HEK293 (cell line): ENCODE data around the gene TRNAU1AP.
A peak's percentile ranks its signal among the peaks of the same experiment; 100 is the strongest.

ENCODE experiments used
- BCL11A ChIP-seq: fragments of 450-650 bp; formaldehyde crosslinking; IDR thresholded peaks from 2 replicates; pipeline ENCODE4 v1.5.1; 2016; ENCODE audit warnings: low read depth, missing biosample characterization, missing genetic modification characterization
- GLI2 ChIP-seq: fragments of 450-650 bp; formaldehyde crosslinking; IDR thresholded peaks from 2 replicates; pipeline ENCODE4; 2017; ENCODE audit warnings: missing biosample characterization, missing genetic modification characterization, low read depth, borderline replicate concordance
- KLF1 ChIP-seq: fragments of 450-650 bp; formaldehyde crosslinking; IDR thresholded peaks from 2 replicates; pipeline ENCODE4 v1.5.1; 2016; ENCODE audit warnings: missing biosample characterization, missing genetic modification characterization
- KLF17 ChIP-seq: fragments of 450-650 bp; formaldehyde crosslinking; IDR thresholded peaks from 2 replicates; pipeline ENCODE4 v1.5.1; 2016; ENCODE audit warnings: missing biosample characterization, missing genetic modification characterization
- MZF1 ChIP-seq: fragments of 450-650 bp; formaldehyde crosslinking; IDR thresholded peaks from 2 replicates; pipeline ENCODE4 v1.5.1; 2017; ENCODE audit warnings: missing biosample characterization, missing genetic modification characterization, borderline replicate concordance
- PRDM1 ChIP-seq: fragments of 450-650 bp; formaldehyde crosslinking; IDR thresholded peaks from 2 replicates; pipeline ENCODE4; 2016; ENCODE audit warnings: missing biosample characterization, missing genetic modification characterization
- SALL2 ChIP-seq: fragments of 450-650 bp; formaldehyde crosslinking; IDR thresholded peaks from 2 replicates; pipeline ENCODE4 v1.5.0; 2017; ENCODE audit warnings: missing biosample characterization, mild to moderate bottlenecking, missing genetic modification characterization, borderline replicate concordance
- SCRT2 ChIP-seq: fragments of 450-650 bp; formaldehyde crosslinking; IDR thresholded peaks from 2 replicates; pipeline ENCODE4 v1.5.1; 2016; ENCODE audit warnings: missing biosample characterization, missing genetic modification characterization
- WT1 ChIP-seq: fragments of 450-650 bp; formaldehyde crosslinking; IDR thresholded peaks from 2 replicates; pipeline ENCODE4 v1.5.1; 2016; ENCODE audit warnings: missing biosample characterization, missing genetic modification characterization
- ZBTB20 ChIP-seq: fragments of 450-650 bp; formaldehyde crosslinking; IDR thresholded peaks from 2 replicates; pipeline ENCODE4 v1.5.1; 2016; ENCODE audit warnings: missing biosample characterization, missing genetic modification characterization
- ZBTB26 ChIP-seq: fragments of 450-650 bp; formaldehyde crosslinking; optimal IDR thresholded peaks from 2 replicates; pipeline ENCODE3; 2016; ENCODE audit warnings: missing biosample characterization, mild to moderate bottlenecking, missing genetic modification characterization
- ZNF121 ChIP-seq: fragments of 450-650 bp; formaldehyde crosslinking; IDR thresholded peaks from 2 replicates; pipeline ENCODE4 v1.5.1; 2016; ENCODE audit warnings: missing biosample characterization, missing genetic modification characterization
- ZNF157 ChIP-seq: fragments of 450-650 bp; formaldehyde crosslinking; IDR thresholded peaks from 2 replicates; pipeline ENCODE4 v1.5.1; 2016; ENCODE audit warnings: missing biosample characterization, missing genetic modification characterization
- ZNF202 ChIP-seq: fragments of 450-650 bp; formaldehyde crosslinking; IDR thresholded peaks from 2 replicates; pipeline ENCODE4 v1.5.1; 2016; ENCODE audit warnings: missing biosample characterization, missing genetic modification characterization, borderline replicate concordance
- ZNF221 ChIP-seq: fragments of 450-650 bp; formaldehyde crosslinking; IDR thresholded peaks from 2 replicates; pipeline ENCODE4 v1.5.1; 2017; ENCODE audit warnings: missing biosample characterization, missing genetic modification characterization, borderline replicate concordance
- ZNF26 ChIP-seq: fragments of 450-650 bp; formaldehyde crosslinking; IDR thresholded peaks from 2 replicates; pipeline ENCODE4 v1.5.1; 2016; ENCODE audit warnings: missing biosample characterization, missing genetic modification characterization
- ZNF324 ChIP-seq: fragments of 450-650 bp; formaldehyde crosslinking; IDR thresholded peaks from 2 replicates; pipeline ENCODE4 v1.5.1; 2016; ENCODE audit warnings: missing biosample characterization, missing genetic modification characterization
- ZNF335 ChIP-seq: fragments of 450-650 bp; formaldehyde crosslinking; conservative IDR thresholded peaks from 2 replicates; pipeline ENCODE4 v1.5.1; 2016; ENCODE audit warnings: missing biosample characterization, missing genetic modification characterization
- ZNF391 ChIP-seq: fragments of 450-650 bp; formaldehyde crosslinking; IDR thresholded peaks from 2 replicates; pipeline ENCODE4 v1.5.1; 2016; ENCODE audit warnings: low read depth, missing biosample characterization, missing genetic modification characterization, borderline replicate concordance
- ZNF404 ChIP-seq: fragments of 450-650 bp; formaldehyde crosslinking; IDR thresholded peaks from 2 replicates; pipeline ENCODE4 v1.5.1; 2017; ENCODE audit warnings: missing biosample characterization, missing genetic modification characterization
- ZNF449 ChIP-seq: fragments of 450-650 bp; formaldehyde crosslinking; IDR thresholded peaks from 2 replicates; pipeline ENCODE4 v1.5.1; 2017; ENCODE audit warnings: missing biosample characterization, mild to moderate bottlenecking, missing genetic modification characterization, moderate library complexity
- ZNF555 ChIP-seq: fragments of 450-650 bp; formaldehyde crosslinking; conservative IDR thresholded peaks from 2 replicates; pipeline ENCODE4 v1.5.1; 2017; ENCODE audit warnings: missing biosample characterization, mild to moderate bottlenecking, missing genetic modification characterization, inconsistent platforms
- ZNF571 ChIP-seq: fragments of 450-650 bp; formaldehyde crosslinking; IDR thresholded peaks from 2 replicates; pipeline ENCODE4 v1.5.0; 2017; ENCODE audit warnings: missing biosample characterization, missing genetic modification characterization
- ZNF596 ChIP-seq: fragments of 450-650 bp; IDR thresholded peaks from 2 replicates; pipeline ENCODE4 v1.5.0; 2018; ENCODE audit warnings: missing biosample characterization, mild to moderate bottlenecking, missing genetic modification characterization, moderate library complexity
- ZNF626 ChIP-seq: fragments of 450-650 bp; sonication (Bioruptor Pico); formaldehyde crosslinking; IDR thresholded peaks from 2 replicates; pipeline ENCODE4 v1.5.1; 2018; ENCODE audit warnings: missing biosample characterization, missing genetic modification characterization, inconsistent platforms
- ZNF654 ChIP-seq: fragments of 450-650 bp; formaldehyde crosslinking; IDR thresholded peaks from 2 replicates; pipeline ENCODE4 v1.5.1; 2016; ENCODE audit warnings: low read depth, missing biosample characterization, missing genetic modification characterization
- ZNF747 ChIP-seq: fragments of 450-650 bp; formaldehyde crosslinking; IDR thresholded peaks from 2 replicates; pipeline ENCODE4 v1.5.1; 2016; ENCODE audit warnings: missing biosample characterization, missing genetic modification characterization
- ZNF768 ChIP-seq: fragments of 450-650 bp; formaldehyde crosslinking; IDR thresholded peaks from 2 replicates; pipeline ENCODE4 v1.5.1; 2018; ENCODE audit warnings: missing biosample characterization, mild to moderate bottlenecking, missing genetic modification characterization
- ZNF792 ChIP-seq: fragments of 450-650 bp; formaldehyde crosslinking; IDR thresholded peaks from 2 replicates; pipeline ENCODE4 v1.5.1; 2016; ENCODE audit warnings: missing biosample characterization, missing genetic modification characterization
- ZNF837 ChIP-seq: fragments of 450-650 bp; formaldehyde crosslinking; IDR thresholded peaks from 2 replicates; pipeline ENCODE4 v1.5.1; 2016; ENCODE audit warnings: missing biosample characterization, missing genetic modification characterization
- ZSCAN18 ChIP-seq: fragments of 450-650 bp; formaldehyde crosslinking; IDR thresholded peaks from 2 replicates; pipeline ENCODE4 v1.5.1; 2016; ENCODE audit warnings: missing biosample characterization, missing genetic modification characterization
- ZSCAN23 ChIP-seq: fragments of 450-650 bp; formaldehyde crosslinking; IDR thresholded peaks from 2 replicates; pipeline ENCODE4 v1.5.1; 2016; ENCODE audit warnings: missing biosample characterization, missing genetic modification characterization

TRNAU1AP gene

GRCh38 chr1:28505406-28506187, 47.3 kb upstream of the TRNAU1AP start, which contains the start of gene RCC1 (continued):
- 0 out of 2 replicates have a peak, but pooled peaks have one; percentile 24 for TF ChIP-seq ZSCAN23 (tag by site-specific recombination)
- TF ChIP-seq ZBTB26 (tag by site-specific recombination), result no peak
- no peak for TF ChIP-seq ZNF837 (tag by site-specific recombination)
- no peak for TF ChIP-seq PRDM1 (tag by site-specific recombination)
- TF ChIP-seq ZNF449 (tag by site-specific recombination), result no peak
- TF ChIP-seq ZNF555 (tag by site-specific recombination), result no peak
- TF ChIP-seq ZNF26 (tag by site-specific recombination), result no peak
- TF ChIP-seq BCL11A, result no peak
- no peak for TF ChIP-seq SCRT2
- TF ChIP-seq ZNF571, result no peak
- TF ChIP-seq ZNF324 (tag by site-specific recombination), result 0 out of 2 replicates have a peak, but pooled peaks have one; percentile 47
- TF ChIP-seq ZNF335 (tag by site-specific recombination), result 0 out of 2 replicates have a peak, but pooled peaks have one; percentile 68
- peak; percentile 34; the same call in 1 of the 2 replicates for TF ChIP-seq KLF17
- TF ChIP-seq KLF1, result peak; percentile 6; the same call in 1 of the 2 replicates
- TF ChIP-seq ZNF768 (tag by site-specific recombination), result no peak
- TF ChIP-seq ZSCAN18 (tag by site-specific recombination), result no peak
- TF ChIP-seq ZNF404, result no peak
- TF ChIP-seq ZNF157, result no peak
- TF ChIP-seq ZNF221 (tag by site-specific recombination), result no peak
- TF ChIP-seq ZNF792 (tag by site-specific recombination), result 0 out of 2 replicates have a peak, but pooled peaks have one; percentile 39
- 0 out of 2 replicates have a peak, but pooled peaks have one; percentile 28 for TF ChIP-seq ZNF596 (tag by site-specific recombination)
- no peak for TF ChIP-seq ZNF202 (tag by site-specific recombination)
- no peak for TF ChIP-seq GLI2
- no peak for TF ChIP-seq ZNF391 (tag by site-specific recombination)
- TF ChIP-seq MZF1 (tag by site-specific recombination), result no peak
- TF ChIP-seq ZNF654 (tag by site-specific recombination), result no peak
- no peak for TF ChIP-seq SALL2 (tag by site-specific recombination)
- TF ChIP-seq WT1, result peak; percentile 32; the same call in 1 of the 2 replicates
- no peak for TF ChIP-seq ZNF626 (tag by site-specific recombination)
- TF ChIP-seq ZNF747 (tag by site-specific recombination), result no peak
- TF ChIP-seq ZNF121, result no peak
- no peak for TF ChIP-seq ZBTB20 (tag by site-specific recombination)
